Mammary epithelial cell (primary cell): ENCODE results near the gene TOR2A.

ENCODE experiments used
- EZH2 ChIP-seq: IDR thresholded peaks from 2 replicates; pipeline ENCODE4 v1.6.1; 2012; ENCODE audit warnings: low read length, inconsistent platforms, borderline replicate concordance
- TF ChIP-seq, protein P1 (sequence below), 2 donors: IDR thresholded peaks in 1 of 2; conservative IDR thresholded peaks in 1 of 2; 2 replicates each; pipeline ENCODE4 v1.5.1; 2011 to 2012; ENCODE audit warnings: inconsistent platforms in 2 of 2, low read length in 2 of 2, mild to moderate bottlenecking in 2 of 2, control low read depth in 1 of 2, low read depth in 1 of 2; ENCODE audit not compliant: insufficient read depth in 1 of 2; ENCODE audit errors: extremely low read depth in 1 of 2

DNA sequence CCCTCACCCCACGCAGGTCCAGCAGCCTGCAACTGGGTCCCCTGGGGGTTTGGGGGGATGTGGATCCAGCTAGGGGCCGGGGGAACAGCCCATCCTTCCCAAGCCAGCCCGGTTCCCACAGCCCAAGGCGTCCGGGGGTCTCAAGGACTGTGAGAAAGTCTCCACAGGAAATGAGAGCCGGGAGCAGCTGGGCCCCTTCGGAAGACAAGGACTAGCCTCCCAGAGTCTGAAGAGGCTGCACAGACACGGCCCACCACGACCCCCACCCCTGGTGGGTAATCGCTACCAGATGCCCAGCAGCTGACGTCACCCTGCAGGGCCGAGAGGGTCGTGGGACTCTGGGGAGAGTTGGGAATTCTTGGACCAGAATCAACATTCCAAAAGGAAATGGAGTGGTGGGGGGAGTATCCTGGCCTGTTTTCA lies 32.8 kb upstream of the TOR2A start:
- TF ChIP-seq, protein P1, sequence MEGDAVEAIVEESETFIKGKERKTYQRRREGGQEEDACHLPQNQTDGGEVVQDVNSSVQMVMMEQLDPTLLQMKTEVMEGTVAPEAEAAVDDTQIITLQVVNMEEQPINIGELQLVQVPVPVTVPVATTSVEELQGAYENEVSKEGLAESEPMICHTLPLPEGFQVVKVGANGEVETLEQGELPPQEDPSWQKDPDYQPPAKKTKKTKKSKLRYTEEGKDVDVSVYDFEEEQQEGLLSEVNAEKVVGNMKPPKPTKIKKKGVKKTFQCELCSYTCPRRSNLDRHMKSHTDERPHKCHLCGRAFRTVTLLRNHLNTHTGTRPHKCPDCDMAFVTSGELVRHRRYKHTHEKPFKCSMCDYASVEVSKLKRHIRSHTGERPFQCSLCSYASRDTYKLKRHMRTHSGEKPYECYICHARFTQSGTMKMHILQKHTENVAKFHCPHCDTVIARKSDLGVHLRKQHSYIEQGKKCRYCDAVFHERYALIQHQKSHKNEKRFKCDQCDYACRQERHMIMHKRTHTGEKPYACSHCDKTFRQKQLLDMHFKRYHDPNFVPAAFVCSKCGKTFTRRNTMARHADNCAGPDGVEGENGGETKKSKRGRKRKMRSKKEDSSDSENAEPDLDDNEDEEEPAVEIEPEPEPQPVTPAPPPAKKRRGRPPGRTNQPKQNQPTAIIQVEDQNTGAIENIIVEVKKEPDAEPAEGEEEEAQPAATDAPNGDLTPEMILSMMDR (conservative IDR thresholded peaks at IDR 0.05 in 1 of 2, IDR thresholded peaks at IDR 0.05 in 1 of 2; ENCODE audit: extremely low read depth in 1 of 2, insufficient read depth in 1 of 2, low read depth in 1 of 2, low read length in 2 of 2), result no peak
- no peak for TF ChIP-seq EZH2
